H1 (cell line): ENCODE measurements around the gene BTBD9. TPM values are rescaled to one million over a fixed set of nuclear protein-coding genes. Genes with fewer than 3 reads are reported as not detected.

ENCODE experiments used
- CTCF ChIA-PET: fragments of 300-600 bp; sonication (Branson Sonifier 250); formaldehyde crosslinking; loops from one replicate; lab custom pipeline; 2021; ENCODE audit not compliant: partially characterized antibody; lab: Charles Lee
- POLR2A ChIA-PET: fragments of 300-600 bp; sonication (Branson Sonifier 250); formaldehyde crosslinking; loops from one replicate; lab custom pipeline; 2021; ENCODE audit warnings: inconsistent platforms; ENCODE audit not compliant: partially characterized antibody; lab: Charles Lee
- DNase-seq, 2 experiments: peaks; one replicate each; pipeline versions ENCODE4 v3.0.0 to v3.0.0-alpha.2; 2010 to 2022; ENCODE audit warnings: low spot score in 2 of 2, low read depth in 1 of 2, mixed read lengths in 1 of 2
- FAIRE-seq: peaks from 2 replicates; lab custom pipeline; 2011; peaks lifted over from hg19 to GRCh38; lab: Jason Lieb, UNC
- H2AFZ ChIP-seq: 2 replicates; pipeline ENCODE4 v1.8.1; 2012; ENCODE audit warnings: low read length, inconsistent platforms
- H2AK5ac ChIP-seq: 2 replicates; pipeline ENCODE4 v1.6.1; 2013; ENCODE audit warnings: low read depth, low read length
- H2BK120ac ChIP-seq: replicated peaks from 2 replicates; pipeline ENCODE3; 2013; ENCODE audit warnings: low read depth, low read length, inconsistent platforms
- H2BK12ac ChIP-seq: 2 replicates; pipeline ENCODE4 v1.6.1; 2013; ENCODE audit warnings: low read depth, low read length
- H2BK15ac ChIP-seq: 2 replicates; pipeline ENCODE4 v1.6.1; 2013; ENCODE audit warnings: low read length
- H2BK20ac ChIP-seq: 2 replicates; pipeline ENCODE4 v1.6.1; 2013; ENCODE audit warnings: low read length
- H2BK5ac ChIP-seq: 2 replicates; pipeline ENCODE4 v1.6.1; 2013; ENCODE audit warnings: low read depth, low read length
- H3K14ac ChIP-seq: 2 replicates; pipeline ENCODE4 v1.6.1; 2013; ENCODE audit warnings: inconsistent platforms; ENCODE audit not compliant: insufficient read length
- H3K18ac ChIP-seq: 2 replicates; pipeline ENCODE4 v1.6.1; 2013; ENCODE audit warnings: low read length; ENCODE audit errors: extremely low read depth
- H3K23ac ChIP-seq: 2 replicates; pipeline ENCODE4 v1.6.1; 2013; ENCODE audit warnings: inconsistent platforms; ENCODE audit not compliant: insufficient read length
- H3K23me2 ChIP-seq: 2 replicates; pipeline ENCODE4 v1.6.1; 2013; ENCODE audit warnings: low read depth, low read length
- H3K27ac ChIP-seq: 2 replicates; pipeline ENCODE4 v1.6.1; 2011; ENCODE audit warnings: low read depth, low read length, inconsistent platforms
- H3K27me3 ChIP-seq, 4 experiments: replicated peaks in 1 of 4; 1 replicate in 1 of 4; 2 replicates in 3 of 4; pipeline versions ENCODE4 v1.6.1 to v1.8.1; 2011 to 2013; ENCODE audit warnings: low read length in 3 of 4, mild to moderate bottlenecking in 3 of 4, inconsistent platforms in 2 of 4, mixed read lengths in 2 of 4, moderate library complexity in 1 of 4; ENCODE audit not compliant: control insufficient read depth in 3 of 4, insufficient read depth in 3 of 4; ENCODE audit errors: extremely low read depth in 1 of 4
- H3K36me3 ChIP-seq, 4 experiments: 2 replicates each; pipeline versions ENCODE4 v1.6.1 to v1.8.1; 2011 to 2013; ENCODE audit warnings: mild to moderate bottlenecking in 4 of 4, low read length in 3 of 4, moderate library complexity in 2 of 4, control low read depth in 1 of 4, inconsistent platforms in 1 of 4; ENCODE audit not compliant: insufficient read depth in 4 of 4, control insufficient read depth in 2 of 4
- H3K4ac ChIP-seq: replicated peaks from 2 replicates; pipeline ENCODE3; 2013; ENCODE audit warnings: low read length, low read depth, mixed read lengths, inconsistent platforms; ENCODE audit not compliant: insufficient read length
- H3K4me1 ChIP-seq, 4 experiments: replicated peaks in 1 of 4; 1 replicate in 1 of 4; 2 replicates in 3 of 4; pipeline versions ENCODE4 v1.6.1 to v1.8.1; 2011 to 2013; ENCODE audit warnings: low read length in 3 of 4, inconsistent platforms in 2 of 4, mixed read lengths in 1 of 4; ENCODE audit not compliant: insufficient read depth in 4 of 4, control insufficient read depth in 3 of 4
- H3K4me2 ChIP-seq, 2 experiments: 2 replicates each; pipeline versions ENCODE4 v1.6.1 to v1.8.1; 2011 to 2013; ENCODE audit warnings: low read depth in 2 of 2, low read length in 2 of 2, control low read depth in 1 of 2, inconsistent platforms in 1 of 2, mild to moderate bottlenecking in 1 of 2; ENCODE audit not compliant: insufficient read depth in 1 of 2
- H3K4me3 ChIP-seq, 4 experiments: fragments of 200-600, 300-600 bp in 1 of 4; sonication (generic), shearing (Covaris generic), sonication (Bioruptor Twin) in 1 of 4; 2 replicates each; pipeline versions ENCODE4 v1.5.1 to v1.8.1; 2011 to 2016; ENCODE audit warnings: low read length in 4 of 4, low read depth in 3 of 4, control low read depth in 2 of 4, inconsistent platforms in 2 of 4, mild to moderate bottlenecking in 2 of 4, mixed read lengths in 1 of 4, moderate library complexity in 1 of 4; ENCODE audit not compliant: insufficient read depth in 2 of 4; ENCODE audit errors: extremely low read depth in 1 of 4
- H3K56ac ChIP-seq: replicated peaks from 2 replicates; pipeline ENCODE3; 2013; ENCODE audit warnings: low read depth, mild to moderate bottlenecking, mixed read lengths, low read length, inconsistent platforms; ENCODE audit not compliant: insufficient read length
- H3K79me1 ChIP-seq: 2 replicates; pipeline ENCODE4 v1.6.1; 2013; ENCODE audit warnings: low read depth, low read length, control low read depth
- H3K79me2 ChIP-seq, 2 experiments: 2 replicates each; pipeline versions ENCODE4 v1.6.1 to v1.8.1; 2012 to 2013; ENCODE audit warnings: low read length in 2 of 2, mild to moderate bottlenecking in 2 of 2, inconsistent platforms in 1 of 2; ENCODE audit not compliant: insufficient read depth in 2 of 2, control insufficient read depth in 1 of 2
- H3K9ac ChIP-seq, 4 experiments: replicated peaks in 1 of 4; 1 replicate in 1 of 4; 2 replicates in 3 of 4; pipeline versions ENCODE4 v1.6.1 to v1.8.1; 2011 to 2013; ENCODE audit warnings: low read depth in 3 of 4, low read length in 3 of 4, control low read depth in 2 of 4, mild to moderate bottlenecking in 2 of 4, moderate library complexity in 2 of 4, inconsistent platforms in 1 of 4; ENCODE audit errors: extremely low read depth in 1 of 4
- H3K9me3 ChIP-seq, 2 experiments: 2 replicates each; pipeline versions ENCODE4 v1.6.1 to v1.8.1; 2012 to 2013; ENCODE audit warnings: mild to moderate bottlenecking in 2 of 2, moderate library complexity in 2 of 2, control low read depth in 1 of 2, inconsistent platforms in 1 of 2, low read depth in 1 of 2, low read length in 1 of 2, mixed read lengths in 1 of 2; ENCODE audit not compliant: insufficient read depth in 2 of 2
- H4K20me1 ChIP-seq, 2 experiments: replicated peaks in 1 of 2; 2 replicates each; pipeline versions ENCODE3 to v1.8.1; 2011 to 2013; ENCODE audit warnings: inconsistent platforms in 2 of 2, low read length in 2 of 2, mild to moderate bottlenecking in 1 of 2; ENCODE audit not compliant: insufficient read depth in 2 of 2, control insufficient read depth in 1 of 2
- H4K5ac ChIP-seq: 2 replicates; pipeline ENCODE4 v1.6.1; 2013; ENCODE audit warnings: low read length, low read depth, mixed read lengths, inconsistent platforms; ENCODE audit not compliant: insufficient read length
- H4K8ac ChIP-seq: 2 replicates; pipeline ENCODE4 v1.8.0; 2013; ENCODE audit warnings: mild to moderate bottlenecking, moderate library complexity, low read length, inconsistent platforms; ENCODE audit not compliant: insufficient read depth; ENCODE audit errors: extremely low read depth
- H4K91ac ChIP-seq: replicated peaks from 2 replicates; pipeline ENCODE3; 2013; ENCODE audit warnings: low read length, mixed read lengths, inconsistent platforms; ENCODE audit not compliant: insufficient read length
- ATF2 ChIP-seq: IDR thresholded peaks from 2 replicates; pipeline ENCODE4 v1.6.1; 2012; ENCODE audit warnings: low read length, inconsistent platforms
- BRCA1 ChIP-seq: IDR thresholded peaks from 2 replicates; pipeline ENCODE4 v1.6.1; 2012; ENCODE audit warnings: low read depth, low read length, improper control_type of control experiment
- CBX8 ChIP-seq: fragments of 300-800, 300-1000 bp; sonication (generic); IDR thresholded peaks from 2 replicates; pipeline ENCODE4 v1.7.1; 2016; ENCODE audit warnings: low read depth, low read length, borderline replicate concordance
- NANOG ChIP-seq: IDR thresholded peaks from 2 replicates; pipeline ENCODE4 v1.6.1; 2011; ENCODE audit warnings: low read length, low read depth, mild to moderate bottlenecking, inconsistent platforms; ENCODE audit not compliant: insufficient read depth, poor library complexity, severe bottlenecking
- RBBP5 ChIP-seq: IDR thresholded peaks from 2 replicates; pipeline ENCODE4 v1.7.1; 2012; ENCODE audit warnings: low read depth, mild to moderate bottlenecking, inconsistent platforms, low read length, moderate library complexity, borderline replicate concordance
- SP2 ChIP-seq: IDR thresholded peaks from 2 replicates; pipeline ENCODE4 v1.6.1; 2012; ENCODE audit warnings: mild to moderate bottlenecking, low read length, inconsistent platforms
- TBP ChIP-seq: IDR thresholded peaks from 2 replicates; pipeline ENCODE4 v1.6.1; 2011; ENCODE audit warnings: low read depth, low read length, improper control_type of control experiment
- TEAD4 ChIP-seq: IDR thresholded peaks from 2 replicates; pipeline ENCODE4 v1.6.1; 2012; ENCODE audit warnings: low read depth, low read length, inconsistent platforms, mixed read lengths
- YY1 ChIP-seq: IDR thresholded peaks from 2 replicates; pipeline ENCODE4 v1.6.1; 2011; ENCODE audit warnings: low read depth, mild to moderate bottlenecking, low read length
- WGBS, 2 experiments: shearing (Covaris generic) in 1 of 2; methylation state at CpG; one replicate each; pipeline versions ENCODE4 v1.1.6 to v1.1.7; 2013 to 2015; ENCODE audit warnings: low lambda C conversion rate in 2 of 2, mixed read lengths in 2 of 2, inconsistent platforms in 1 of 2, low coverage in 1 of 2, missing lambda C conversion rate in 1 of 2; ENCODE audit not compliant: insufficient replicate concordance in 2 of 2, insufficient coverage in 1 of 2, insufficient read length in 1 of 2; ENCODE audit errors: extremely low coverage in 1 of 2, missing lambda C conversion rate in 1 of 2; 5-methylcytosine and 5-hydroxymethylcytosine counted together
- polyA plus RNA-seq, 7 experiments: library from polyadenylated mRNA; depleted of rRNA in 3 of 7; stranded (reverse) in 5 of 7; unstranded in 2 of 7; fragments of >200 nt in 5 of 7; fragments of 200-250 nt in 2 of 7; gene quantifications; 1 replicate in 5 of 7; 2 replicates in 1 of 7; 4 replicates in 1 of 7; pipeline versions ENCODE4 v1.2.1 to v1.2.3, GENCODE V29; 2011 to 2013; ENCODE audit warnings: missing spikeins in 2 of 7, mixed read lengths in 2 of 7
- total RNA-seq: library from RNA; stranded (reverse); fragmentation: NEBNext Ultra II Directional; extraction: Animal tissue kit (Norgen Biotek cat#: 25700); gene quantifications from 2 replicates; pipeline ENCODE4 v1.2.1, GENCODE V29; 2021

The BTBD9 gene
- total and polyA plus RNA-seq, 2 of the 8 experiments (the other 6 are each of a cell fraction or from before 2014, with no cell fraction given), result 0.92 to 4.1 TPM

GRCh38 chr6:38216451-38216850, 423.3 kb downstream of the BTBD9 start:
- CTCF ChIA-PET, result no interaction called here
- no peak overlapping the region for H4K8ac ChIP-seq
- no peaks in the 10 kb centered on the region for H3K36me3 ChIP-seq
- peaks cover 2 to 15% (median 8%) of the 10 kb centered on the region in 4 experiments for H3K4me1 ChIP-seq
- H4K5ac ChIP-seq, result no peak overlapping the region
- H2BK12ac ChIP-seq, result no peak overlapping the region
- H3K27me3 ChIP-seq, result no peaks in the 10 kb centered on the region; a peak in 1 of 7 replicates
- H3K23me2 ChIP-seq, result no peaks in the 10 kb centered on the region
- no peak overlapping the region for H2AFZ ChIP-seq
- no peak overlapping the region for H3K4me3 ChIP-seq
- no peaks in the 10 kb centered on the region for H3K9me3 ChIP-seq
- no peaks in the 10 kb centered on the region for H3K79me2 ChIP-seq
- no peak overlapping the region for H3K23ac ChIP-seq
- no peak overlapping the region for H3K4me2 ChIP-seq
- no peak overlapping the region for H4K91ac ChIP-seq
- no peak overlapping the region for H2BK15ac ChIP-seq
- POLR2A ChIA-PET, result no interaction called here
- no peaks in the 10 kb centered on the region for H3K79me1 ChIP-seq
- no peak overlapping the region for H2BK5ac ChIP-seq
- H3K4ac ChIP-seq, result no peak overlapping the region
- 94% methylated on average over 3 of the region's 3 CpGs; no CpG with 5 or more reads in 1 of the 2 experiments for WGBS, 2 experiments
- H2AK5ac ChIP-seq, result no peak overlapping the region
- FAIRE-seq, result no peak
- H3K9ac ChIP-seq, result no peak overlapping the region
- DNase-seq, result no peak
- no peak overlapping the region for H2BK20ac ChIP-seq
- H4K20me1 ChIP-seq, result peaks cover 0 to 2% of the 10 kb centered on the region in 2 experiments
- no peak overlapping the region for H3K14ac ChIP-seq
- H2BK120ac ChIP-seq, result no peak overlapping the region
- H3K18ac ChIP-seq, result no peak overlapping the region
- H3K27ac ChIP-seq, result no peak overlapping the region
- H3K56ac ChIP-seq, result no peak overlapping the region
- no peak for TF ChIP-seq NANOG
- TF ChIP-seq YY1, result no peak
- TF ChIP-seq BRCA1, result no peak
- TF ChIP-seq TBP, result no peak
- TF ChIP-seq ATF2, result no peak
- TF ChIP-seq CBX8, result no peak
- no peak for TF ChIP-seq SP2
- no peak for TF ChIP-seq TEAD4
- TF ChIP-seq RBBP5, result no peak
